Liver (tissue), 9 donors: Measurements from ENCODE around the gene TBX21. TPM values are rescaled to one million over a fixed set of nuclear protein-coding genes. Genes with fewer than 3 reads are reported as not detected.

Experiments used
- DNase-seq: peaks from one replicate; pipeline ENCODE4 v3.0.0-alpha.2; 2017; ENCODE audit warnings: low spot score
- H3K27ac ChIP-seq, 2 donors: one replicate each; pipeline ENCODE4 v1.7.0; 2013; ENCODE audit warnings: inconsistent platforms in 2 of 2, low read length in 2 of 2, control low read depth in 1 of 2, low read depth in 1 of 2, mild to moderate bottlenecking in 1 of 2
- H3K27me3 ChIP-seq, 4 donors: one replicate each; pipeline versions ENCODE4 v1.6.1 to v1.7.0; 2013; ENCODE audit warnings: low read length in 3 of 4, inconsistent platforms in 1 of 4, mild to moderate bottlenecking in 1 of 4, moderate library complexity in 1 of 4; ENCODE audit not compliant: control insufficient read depth in 4 of 4, insufficient read depth in 4 of 4
- H3K36me3 ChIP-seq, 4 donors: one replicate each; pipeline versions ENCODE4 v1.6.1 to v1.7.0; 2013; ENCODE audit warnings: low read length in 3 of 4, mild to moderate bottlenecking in 3 of 4, low read depth in 1 of 4, moderate library complexity in 1 of 4; ENCODE audit not compliant: control insufficient read depth in 4 of 4, insufficient read depth in 3 of 4
- H3K4me1 ChIP-seq, 4 donors: one replicate each; pipeline versions ENCODE4 v1.6.1 to v1.7.0; 2013; ENCODE audit warnings: low read length in 3 of 4, mild to moderate bottlenecking in 3 of 4, moderate library complexity in 1 of 4; ENCODE audit not compliant: control insufficient read depth in 4 of 4, insufficient read depth in 4 of 4
- H3K4me3 ChIP-seq, 3 donors: one replicate each; pipeline versions ENCODE4 v1.6.1 to v1.7.0; 2013; ENCODE audit warnings: low read length in 3 of 3, control low read depth in 1 of 3, low read depth in 1 of 3, mild to moderate bottlenecking in 1 of 3
- H3K9ac ChIP-seq, 2 donors: one replicate each; pipeline ENCODE4 v1.7.0; 2013; ENCODE audit warnings: low read length in 2 of 2, mild to moderate bottlenecking in 2 of 2, moderate library complexity in 2 of 2, control low read depth in 1 of 2, low read depth in 1 of 2
- H3K9me3 ChIP-seq, 4 donors: one replicate each; pipeline versions ENCODE4 v1.6.1 to v1.7.0; 2013; ENCODE audit warnings: low read length in 3 of 4; ENCODE audit not compliant: control insufficient read depth in 4 of 4
- EGR1 ChIP-seq, 2 donors: IDR thresholded peaks; 2 replicates each; pipeline ENCODE4 v1.6.1; 2016 to 2018; ENCODE audit warnings: antibody characterized with exemption in 2 of 2, low read depth in 2 of 2
- FOXA1 ChIP-seq: IDR thresholded peaks from 2 replicates; pipeline ENCODE4 v1.6.1; 2016; ENCODE audit warnings: antibody characterized with exemption
- GABPA ChIP-seq, 2 donors: IDR thresholded peaks in 1 of 2; conservative IDR thresholded peaks in 1 of 2; 2 replicates each; pipeline ENCODE4 v1.6.1; 2016; ENCODE audit warnings: antibody characterized with exemption in 2 of 2, mild to moderate bottlenecking in 1 of 2, moderate library complexity in 1 of 2
- HNF4A ChIP-seq, 2 donors: conservative IDR thresholded peaks; 2 replicates each; pipeline ENCODE4 v1.6.1; 2016; ENCODE audit warnings: antibody characterized with exemption in 2 of 2, mild to moderate bottlenecking in 2 of 2
- HNF4G ChIP-seq: IDR thresholded peaks from 2 replicates; pipeline ENCODE4 v1.6.1; 2016; ENCODE audit warnings: antibody characterized with exemption
- JUND ChIP-seq, 2 donors: IDR thresholded peaks; 2 replicates each; pipeline ENCODE4 v1.6.1; 2016; ENCODE audit warnings: antibody characterized with exemption in 2 of 2
- NR2F2 ChIP-seq: IDR thresholded peaks from 2 replicates; pipeline ENCODE4 v1.6.1; 2016; ENCODE audit warnings: antibody characterized with exemption
- RAD21 ChIP-seq, 2 donors: IDR thresholded peaks; 2 replicates each; pipeline ENCODE4 v1.6.1; 2016; ENCODE audit warnings: antibody characterized with exemption in 2 of 2, mild to moderate bottlenecking in 2 of 2
- RXRA ChIP-seq, 2 donors: IDR thresholded peaks; 2 replicates each; pipeline ENCODE4 v1.6.1; 2017 to 2018; ENCODE audit warnings: antibody characterized with exemption in 2 of 2, mild to moderate bottlenecking in 1 of 2
- SP1 ChIP-seq: IDR thresholded peaks from 2 replicates; pipeline ENCODE4 v1.6.1; 2018; ENCODE audit warnings: antibody characterized with exemption, mild to moderate bottlenecking
- YY1 ChIP-seq: IDR thresholded peaks from 2 replicates; pipeline ENCODE4 v1.6.1; 2016; ENCODE audit warnings: antibody characterized with exemption, mild to moderate bottlenecking
- WGBS: extraction: QIAGEN DNeasy Blood & Tissue Kit; methylation state at CpG from one replicate; pipeline ENCODE4 v1.1.7; 2013; 5-methylcytosine and 5-hydroxymethylcytosine counted together
- polyA plus RNA-seq, 2 donors: library from polyadenylated mRNA; stranded (reverse) in 1 of 2; unstranded in 1 of 2; fragments of 200-250 nt in 1 of 2; fragments of >200 nt in 1 of 2; fragmentation: Nextera tagmentation in 1 of 2; extraction: Ambion mirVana in 1 of 2; gene quantifications; one replicate each; pipeline versions ENCODE4 v1.2.1 to v1.2.3, GENCODE V29; 2013 to 2015
- total RNA-seq, 2 donors: library from RNA; depleted of rRNA; stranded (reverse); fragments of >200 nt; gene quantifications; one replicate each; pipeline ENCODE4 v1.2.3, GENCODE V29; 2014
- TF ChIP-seq, protein P1 (sequence below): IDR thresholded peaks from 2 replicates; pipeline ENCODE4 v1.6.1; 2016; ENCODE audit warnings: antibody characterized with exemption, mild to moderate bottlenecking
- TF ChIP-seq, protein P2 (sequence below): IDR thresholded peaks from 2 replicates; pipeline ENCODE4 v1.6.1; 2016; ENCODE audit warnings: antibody characterized with exemption
- TF ChIP-seq, protein P3 (sequence below): IDR thresholded peaks from 2 replicates; pipeline ENCODE4 v1.6.1; 2016; ENCODE audit warnings: antibody characterized with exemption
- TF ChIP-seq, protein P4 (sequence below): fragments of 150-350 bp; IDR thresholded peaks from 2 replicates; pipeline ENCODE4 v1.5.1; 2017; ENCODE audit warnings: improper control_type of control experiment, low read depth, low read length; ENCODE audit not compliant: missing input control
- donor health status: healthy.
- donor health status: healthy.
- donor health status: healthy.
- donor health status: healthy.
- donor health status: healthy.

TBX21 gene
- total and polyA plus RNA-seq, 4 donors = 0.19 to 0.59 (median 0.25) TPM; not detected in 1

DNA sequence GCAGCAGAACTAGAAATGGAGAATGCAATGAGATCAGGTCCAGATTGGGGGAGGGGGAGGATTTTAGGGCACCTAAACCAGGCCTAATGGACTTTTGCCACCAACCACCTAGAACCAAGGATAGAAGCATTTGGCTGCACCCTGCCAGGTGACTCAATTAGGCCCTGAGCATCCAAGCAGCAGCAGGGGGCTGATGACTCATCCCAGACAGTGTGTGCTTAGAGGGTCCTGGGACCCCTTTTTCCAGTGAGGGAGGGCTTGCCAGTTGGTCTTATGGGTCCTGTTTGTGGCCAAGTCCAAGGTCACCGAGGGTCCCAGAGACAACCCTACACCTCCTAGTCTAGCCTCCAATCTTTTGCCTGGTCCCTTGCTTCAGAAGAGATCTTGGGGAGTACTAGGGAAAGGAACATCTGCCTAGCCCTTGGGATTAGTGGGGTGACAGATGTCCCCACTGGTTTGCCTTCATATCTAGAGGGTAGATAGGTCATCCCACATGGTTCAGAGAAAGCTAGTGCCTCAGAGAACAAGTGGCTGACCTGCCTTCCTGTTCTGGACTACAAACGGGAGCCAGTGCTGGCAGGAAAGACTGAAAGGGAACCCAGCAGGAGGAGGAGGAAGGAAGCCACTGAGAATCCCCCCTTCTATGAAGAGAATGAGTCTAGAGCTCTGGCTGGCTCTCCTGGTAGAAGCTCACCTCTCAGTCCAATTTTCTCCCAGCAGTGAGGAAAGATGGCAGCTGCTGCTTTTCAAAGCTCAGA, 40.7 kb upstream of the TBX21 start:
- no peak overlapping the region for H3K9ac ChIP-seq
- no peaks in the 10 kb centered on the region for H3K9me3 ChIP-seq
- H3K4me3 ChIP-seq = no peak overlapping the region
- H3K36me3 ChIP-seq = no peaks in the 10 kb centered on the region
- H3K27me3 ChIP-seq = no peaks in the 10 kb centered on the region
- 74% methylated on average over 2 of the region's 2 CpGs for WGBS
- H3K27ac ChIP-seq = no peak overlapping the region
- H3K4me1 ChIP-seq = peaks cover 2 to 21% (median 11%) of the 10 kb centered on the region in 4 donors
- TF ChIP-seq RXRA (IDR thresholded peaks at IDR 0.05) (no peak), RAD21 (IDR thresholded peaks at IDR 0.05) (no peak), SP1 (no peak), GABPA (IDR thresholded peaks at IDR 0.05 in 1 of 2, conservative IDR thresholded peaks at IDR 0.05 in 1 of 2) (no peak), FOXA1 (no peak), YY1 (no peak)
- TF ChIP-seq, protein P1, sequence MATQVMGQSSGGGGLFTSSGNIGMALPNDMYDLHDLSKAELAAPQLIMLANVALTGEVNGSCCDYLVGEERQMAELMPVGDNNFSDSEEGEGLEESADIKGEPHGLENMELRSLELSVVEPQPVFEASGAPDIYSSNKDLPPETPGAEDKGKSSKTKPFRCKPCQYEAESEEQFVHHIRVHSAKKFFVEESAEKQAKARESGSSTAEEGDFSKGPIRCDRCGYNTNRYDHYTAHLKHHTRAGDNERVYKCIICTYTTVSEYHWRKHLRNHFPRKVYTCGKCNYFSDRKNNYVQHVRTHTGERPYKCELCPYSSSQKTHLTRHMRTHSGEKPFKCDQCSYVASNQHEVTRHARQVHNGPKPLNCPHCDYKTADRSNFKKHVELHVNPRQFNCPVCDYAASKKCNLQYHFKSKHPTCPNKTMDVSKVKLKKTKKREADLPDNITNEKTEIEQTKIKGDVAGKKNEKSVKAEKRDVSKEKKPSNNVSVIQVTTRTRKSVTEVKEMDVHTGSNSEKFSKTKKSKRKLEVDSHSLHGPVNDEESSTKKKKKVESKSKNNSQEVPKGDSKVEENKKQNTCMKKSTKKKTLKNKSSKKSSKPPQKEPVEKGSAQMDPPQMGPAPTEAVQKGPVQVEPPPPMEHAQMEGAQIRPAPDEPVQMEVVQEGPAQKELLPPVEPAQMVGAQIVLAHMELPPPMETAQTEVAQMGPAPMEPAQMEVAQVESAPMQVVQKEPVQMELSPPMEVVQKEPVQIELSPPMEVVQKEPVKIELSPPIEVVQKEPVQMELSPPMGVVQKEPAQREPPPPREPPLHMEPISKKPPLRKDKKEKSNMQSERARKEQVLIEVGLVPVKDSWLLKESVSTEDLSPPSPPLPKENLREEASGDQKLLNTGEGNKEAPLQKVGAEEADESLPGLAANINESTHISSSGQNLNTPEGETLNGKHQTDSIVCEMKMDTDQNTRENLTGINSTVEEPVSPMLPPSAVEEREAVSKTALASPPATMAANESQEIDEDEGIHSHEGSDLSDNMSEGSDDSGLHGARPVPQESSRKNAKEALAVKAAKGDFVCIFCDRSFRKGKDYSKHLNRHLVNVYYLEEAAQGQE = no peak
- TF ChIP-seq, protein P2, sequence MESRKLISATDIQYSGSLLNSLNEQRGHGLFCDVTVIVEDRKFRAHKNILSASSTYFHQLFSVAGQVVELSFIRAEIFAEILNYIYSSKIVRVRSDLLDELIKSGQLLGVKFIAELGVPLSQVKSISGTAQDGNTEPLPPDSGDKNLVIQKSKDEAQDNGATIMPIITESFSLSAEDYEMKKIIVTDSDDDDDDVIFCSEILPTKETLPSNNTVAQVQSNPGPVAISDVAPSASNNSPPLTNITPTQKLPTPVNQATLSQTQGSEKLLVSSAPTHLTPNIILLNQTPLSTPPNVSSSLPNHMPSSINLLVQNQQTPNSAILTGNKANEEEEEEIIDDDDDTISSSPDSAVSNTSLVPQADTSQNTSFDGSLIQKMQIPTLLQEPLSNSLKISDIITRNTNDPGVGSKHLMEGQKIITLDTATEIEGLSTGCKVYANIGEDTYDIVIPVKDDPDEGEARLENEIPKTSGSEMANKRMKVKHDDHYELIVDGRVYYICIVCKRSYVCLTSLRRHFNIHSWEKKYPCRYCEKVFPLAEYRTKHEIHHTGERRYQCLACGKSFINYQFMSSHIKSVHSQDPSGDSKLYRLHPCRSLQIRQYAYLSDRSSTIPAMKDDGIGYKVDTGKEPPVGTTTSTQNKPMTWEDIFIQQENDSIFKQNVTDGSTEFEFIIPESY = no peak
- no peak for DNase-seq

GRCh38 chr17:47692895-47693730, 39.9 kb upstream of the TBX21 start:
- no peaks in the 10 kb centered on the region for H3K27me3 ChIP-seq
- no peak overlapping the region for H3K27ac ChIP-seq
- H3K4me1 ChIP-seq = peaks cover 2 to 21% (median 11%) of the 10 kb centered on the region in 4 donors
- 30% methylated on average over 10 of the region's 10 CpGs for whole genome bisulfite sequencing
- peak overlapping the region in 2 of 3 donors; percentile 38 to 79 for H3K4me3 ChIP-seq
- peak overlapping the region in 1 of 2 donors; percentile 23 for H3K9ac ChIP-seq
- no peaks in the 10 kb centered on the region for H3K9me3 ChIP-seq
- no peak for DNase-seq
- H3K36me3 ChIP-seq = no peaks in the 10 kb centered on the region
- TF ChIP-seq, protein P1 = no peak
- peak in 1 of 2 donors; percentile 20 for TF ChIP-seq HNF4A (conservative IDR thresholded peaks at IDR 0.05)
- no peak for TF ChIP-seq NR2F2
- TF ChIP-seq EGR1 (IDR thresholded peaks at IDR 0.05; ENCODE audit: low read depth in 2 of 2) = no peak
- no peak for TF ChIP-seq YY1
- no peak for TF ChIP-seq FOXA1
- TF ChIP-seq, protein P3, sequence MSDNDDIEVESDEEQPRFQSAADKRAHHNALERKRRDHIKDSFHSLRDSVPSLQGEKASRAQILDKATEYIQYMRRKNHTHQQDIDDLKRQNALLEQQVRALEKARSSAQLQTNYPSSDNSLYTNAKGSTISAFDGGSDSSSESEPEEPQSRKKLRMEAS = no peak
- TF ChIP-seq, protein P4, sequence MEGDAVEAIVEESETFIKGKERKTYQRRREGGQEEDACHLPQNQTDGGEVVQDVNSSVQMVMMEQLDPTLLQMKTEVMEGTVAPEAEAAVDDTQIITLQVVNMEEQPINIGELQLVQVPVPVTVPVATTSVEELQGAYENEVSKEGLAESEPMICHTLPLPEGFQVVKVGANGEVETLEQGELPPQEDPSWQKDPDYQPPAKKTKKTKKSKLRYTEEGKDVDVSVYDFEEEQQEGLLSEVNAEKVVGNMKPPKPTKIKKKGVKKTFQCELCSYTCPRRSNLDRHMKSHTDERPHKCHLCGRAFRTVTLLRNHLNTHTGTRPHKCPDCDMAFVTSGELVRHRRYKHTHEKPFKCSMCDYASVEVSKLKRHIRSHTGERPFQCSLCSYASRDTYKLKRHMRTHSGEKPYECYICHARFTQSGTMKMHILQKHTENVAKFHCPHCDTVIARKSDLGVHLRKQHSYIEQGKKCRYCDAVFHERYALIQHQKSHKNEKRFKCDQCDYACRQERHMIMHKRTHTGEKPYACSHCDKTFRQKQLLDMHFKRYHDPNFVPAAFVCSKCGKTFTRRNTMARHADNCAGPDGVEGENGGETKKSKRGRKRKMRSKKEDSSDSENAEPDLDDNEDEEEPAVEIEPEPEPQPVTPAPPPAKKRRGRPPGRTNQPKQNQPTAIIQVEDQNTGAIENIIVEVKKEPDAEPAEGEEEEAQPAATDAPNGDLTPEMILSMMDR = no peak
- no peak for TF ChIP-seq HNF4G
- TF ChIP-seq JUND (IDR thresholded peaks at IDR 0.05) = no peak
- TF ChIP-seq GABPA (IDR thresholded peaks at IDR 0.05 in 1 of 2, conservative IDR thresholded peaks at IDR 0.05 in 1 of 2) = no peak
- TF ChIP-seq, protein P2 = no peak
- TF ChIP-seq RAD21 (IDR thresholded peaks at IDR 0.05) = no peak
